Brain pericyte (primary cell): ENCODE measurements around the gene PTPRN2.
"Not testable (repeated sequence)": the region's sequence is repeated elsewhere in the genome, so short reads cannot be mapped to it uniquely, and the experiment has no call there.

Experiments
- DNase-seq: peaks from one replicate; pipeline ENCODE4 v3.0.0-alpha.2; 2012; ENCODE audit warnings: low read depth, low spot score

The PTPRN2 gene

DNA sequence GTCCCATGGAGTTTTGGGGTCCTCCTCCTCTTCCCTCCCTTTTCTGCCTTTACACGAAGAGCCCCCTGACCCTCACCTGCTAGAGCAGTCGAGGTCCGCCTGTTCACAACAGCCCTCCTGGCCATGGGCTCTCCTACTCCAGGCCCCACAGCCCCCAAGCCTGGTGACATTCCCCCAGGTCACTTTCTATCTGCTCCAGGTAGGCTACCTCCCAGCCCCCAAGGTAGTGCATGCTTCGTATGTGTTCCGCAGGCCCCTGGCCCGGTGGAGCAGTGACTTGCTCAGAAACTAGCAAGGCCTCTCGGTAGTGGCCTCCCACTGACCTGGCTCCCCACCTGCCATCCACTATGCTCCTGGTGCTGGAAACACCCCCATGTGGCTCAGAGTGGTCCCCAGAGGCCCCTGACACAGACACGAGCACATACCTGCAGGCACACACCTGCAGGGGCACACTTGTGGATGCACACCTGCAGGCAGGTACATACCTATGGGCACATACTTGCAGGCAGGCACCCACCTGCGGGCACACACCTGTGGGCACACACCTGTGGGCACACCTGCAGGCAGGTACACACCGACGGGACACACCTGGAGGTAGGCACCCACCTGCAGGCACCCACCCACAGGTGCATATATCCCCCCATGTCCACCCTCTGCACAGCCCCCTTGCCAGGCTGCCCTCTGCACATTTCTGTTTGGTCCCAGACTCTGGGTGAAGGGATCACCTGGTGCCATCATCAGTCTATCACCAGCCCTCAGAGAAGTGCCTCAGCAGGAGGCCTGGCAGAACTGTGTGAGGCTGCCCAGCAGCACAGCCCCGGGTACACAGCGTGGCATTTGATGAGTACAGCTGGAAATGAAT lies 322.5 kb downstream of the PTPRN2 start:
- DNase-seq = no peak

DNA sequence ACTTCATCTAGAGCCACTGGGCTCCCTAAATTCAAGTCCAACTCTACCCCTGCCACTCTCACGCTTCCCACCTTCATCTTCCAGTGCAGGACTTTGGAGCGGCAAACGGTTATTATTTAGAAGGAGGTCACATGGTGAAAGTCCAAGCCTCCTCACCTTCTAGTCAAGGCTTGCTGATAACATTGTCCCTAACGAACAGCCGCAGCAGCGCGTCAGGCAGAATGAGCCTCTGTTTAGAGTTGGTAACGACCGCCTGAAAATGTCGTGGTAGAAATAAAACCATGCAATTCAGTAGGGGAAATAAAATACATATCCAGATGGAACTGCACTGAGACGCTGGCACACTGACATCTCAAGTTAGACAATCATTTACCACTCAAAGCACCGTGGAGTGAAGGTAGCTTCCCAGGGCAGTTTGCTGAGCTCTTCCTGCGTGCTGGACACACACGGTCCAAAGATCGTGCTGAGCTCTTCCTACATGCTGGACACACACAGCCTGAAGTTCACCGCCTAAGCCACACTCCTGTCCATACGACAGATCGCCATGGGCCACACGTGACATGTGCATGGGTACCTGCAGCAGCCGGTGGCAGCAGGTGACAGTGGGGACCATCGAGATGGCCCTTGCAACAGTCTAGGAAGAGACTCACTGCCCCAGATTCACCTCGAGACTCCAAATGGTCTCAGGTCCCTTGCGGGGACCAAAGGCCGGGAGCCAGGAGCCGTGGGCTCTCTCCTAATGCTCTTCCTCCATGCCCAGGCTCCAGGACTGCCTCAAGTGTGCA lies 323.5 kb downstream of the PTPRN2 start:
- DNase-seq = no peak

DNA sequence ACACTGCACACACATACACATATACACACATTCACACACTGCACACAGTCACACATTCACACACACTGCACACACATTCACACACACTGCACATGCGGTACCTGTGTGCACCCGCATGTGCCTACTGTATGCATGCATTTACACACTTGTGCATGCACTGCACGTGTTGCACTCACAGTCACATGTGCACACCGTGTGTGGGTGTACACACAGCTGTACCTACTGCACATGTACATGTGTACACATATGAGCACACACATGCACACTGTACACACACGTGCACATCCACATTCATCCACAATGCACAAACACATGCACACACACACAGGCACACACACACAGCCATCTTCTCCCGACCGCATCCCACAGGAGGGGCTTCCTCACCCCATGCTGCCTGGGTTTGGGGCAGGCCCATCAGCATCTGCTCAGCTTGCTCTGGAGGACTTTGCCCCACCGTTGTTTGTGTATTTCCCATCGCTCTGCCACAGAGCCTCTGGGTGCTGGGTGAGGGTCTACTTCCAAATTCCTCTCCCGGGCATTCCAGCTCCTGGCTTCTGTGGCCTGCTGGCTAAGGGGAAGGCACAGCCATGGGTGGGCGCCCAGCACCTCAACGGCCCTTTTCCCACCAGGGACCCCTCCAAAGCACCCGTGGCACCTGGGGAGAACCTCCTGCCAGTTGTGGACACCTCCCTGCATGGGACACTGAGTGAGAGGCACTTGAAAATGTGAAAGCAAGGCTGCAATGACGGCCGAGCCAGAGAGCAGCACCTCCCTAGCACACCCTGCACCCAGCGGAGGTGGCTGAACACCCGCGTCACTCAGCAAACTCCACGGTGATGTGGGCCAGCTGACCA lies 324.3 kb downstream of the PTPRN2 start:
- no peak for DNase-seq

DNA sequence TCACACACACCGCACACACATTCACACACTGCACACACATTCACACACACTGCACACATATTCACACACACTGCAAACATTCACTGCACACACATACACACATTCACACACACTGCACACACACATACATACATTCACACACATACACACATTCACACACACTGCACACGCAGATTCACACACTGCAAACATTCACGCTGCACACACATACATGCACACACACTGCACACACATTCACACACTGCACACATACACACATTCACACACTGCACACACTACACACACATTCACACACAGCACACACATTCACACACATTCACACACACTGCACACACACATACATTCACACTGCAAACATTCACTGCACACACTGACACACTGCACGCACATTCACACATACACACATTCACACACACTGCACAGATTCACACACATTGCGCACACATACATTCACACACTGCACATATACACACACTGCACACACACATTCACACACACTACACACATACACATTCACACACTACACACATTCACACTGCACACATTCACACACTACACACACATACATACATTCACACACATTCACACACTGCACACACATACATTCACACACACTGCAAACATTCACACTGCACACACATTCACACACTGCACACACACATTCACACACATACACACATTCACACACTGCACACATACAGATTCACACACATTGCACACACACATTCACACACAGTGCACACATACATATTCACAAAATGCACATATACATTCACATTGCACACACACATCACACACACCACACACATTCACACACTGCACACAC lies 325.1 kb downstream of the PTPRN2 start:
- DNase-seq = no peak

DNA sequence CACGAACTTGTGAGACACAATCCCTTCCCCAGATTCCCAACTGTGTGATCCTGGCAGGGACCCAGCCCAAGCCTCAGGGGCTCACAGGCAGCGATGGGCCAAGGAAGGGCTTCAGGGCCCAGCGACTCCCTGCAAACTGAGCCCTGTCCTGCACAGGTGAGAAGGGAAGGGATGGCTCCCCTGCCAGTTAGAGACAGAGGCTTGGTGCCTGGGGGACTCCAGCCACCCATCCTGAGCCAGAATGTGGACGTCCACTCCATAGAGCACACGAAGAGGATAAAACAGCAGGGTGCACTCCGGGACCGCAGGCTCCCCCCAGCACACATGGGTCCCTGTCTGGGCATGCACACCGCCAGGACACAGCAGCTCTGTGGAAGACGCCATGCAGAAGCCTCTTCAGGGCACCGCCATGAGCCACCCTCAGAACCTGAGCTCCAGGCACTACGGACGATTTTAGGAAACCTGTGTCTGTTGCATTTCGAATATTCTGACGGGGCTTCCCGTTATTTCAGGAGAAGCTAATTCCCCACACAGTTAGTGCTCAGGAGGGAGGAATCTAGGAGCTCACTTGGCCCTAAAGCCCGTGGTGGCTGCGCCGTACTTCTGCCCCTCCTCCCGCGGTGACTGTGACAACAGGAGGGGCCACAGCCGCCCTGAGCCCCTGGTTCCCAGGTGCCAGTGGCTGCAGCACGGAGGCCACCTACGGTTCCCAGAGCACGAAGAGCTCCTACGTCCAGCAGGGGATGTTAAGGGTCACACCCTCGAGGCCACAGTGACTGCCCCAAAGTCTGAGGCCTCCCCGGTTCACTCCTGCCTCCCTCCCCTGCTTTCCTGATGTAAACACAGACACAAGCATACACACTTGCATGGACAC lies 326.0 kb downstream of the PTPRN2 start:
- DNase-seq = no peak

DNA sequence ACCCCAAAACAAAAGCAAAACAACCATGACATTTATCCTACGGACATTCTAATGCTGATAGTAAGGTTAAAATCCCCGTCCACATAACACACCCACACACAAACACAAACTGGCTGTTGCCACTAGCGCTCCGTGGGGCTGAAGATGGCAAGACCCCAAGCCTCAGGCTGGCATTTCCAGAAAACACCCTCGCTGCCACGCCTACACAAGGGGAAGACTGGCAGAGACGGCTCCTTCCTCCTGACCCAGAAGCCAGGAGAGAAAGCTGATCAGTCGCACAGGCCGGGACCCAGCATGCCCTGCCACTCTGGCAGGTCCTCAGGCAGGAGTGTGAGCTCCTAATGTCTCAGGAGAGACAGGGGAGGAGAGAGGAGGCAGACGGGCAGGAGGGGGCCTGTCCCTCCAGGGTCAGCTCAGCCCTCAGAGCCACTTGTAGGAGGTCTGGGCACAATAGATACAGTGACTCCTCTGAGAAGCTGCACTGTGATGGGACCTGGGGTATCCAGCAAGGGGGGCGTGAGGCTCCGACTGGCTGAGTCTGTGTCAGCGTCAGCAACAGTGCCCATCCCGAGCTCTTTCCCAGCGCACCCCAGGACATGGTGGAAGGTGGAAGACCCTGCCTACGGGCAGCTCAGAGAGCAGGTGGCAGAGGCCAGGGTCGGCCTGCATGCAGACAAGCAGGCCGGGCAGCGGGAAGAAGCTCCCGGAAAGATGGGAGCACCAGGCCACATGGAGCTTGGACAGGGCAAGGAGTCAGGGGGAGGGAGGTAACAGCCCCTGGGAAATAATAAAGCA lies 326.9 kb downstream of the PTPRN2 start:
- DNase-seq = no peak

DNA sequence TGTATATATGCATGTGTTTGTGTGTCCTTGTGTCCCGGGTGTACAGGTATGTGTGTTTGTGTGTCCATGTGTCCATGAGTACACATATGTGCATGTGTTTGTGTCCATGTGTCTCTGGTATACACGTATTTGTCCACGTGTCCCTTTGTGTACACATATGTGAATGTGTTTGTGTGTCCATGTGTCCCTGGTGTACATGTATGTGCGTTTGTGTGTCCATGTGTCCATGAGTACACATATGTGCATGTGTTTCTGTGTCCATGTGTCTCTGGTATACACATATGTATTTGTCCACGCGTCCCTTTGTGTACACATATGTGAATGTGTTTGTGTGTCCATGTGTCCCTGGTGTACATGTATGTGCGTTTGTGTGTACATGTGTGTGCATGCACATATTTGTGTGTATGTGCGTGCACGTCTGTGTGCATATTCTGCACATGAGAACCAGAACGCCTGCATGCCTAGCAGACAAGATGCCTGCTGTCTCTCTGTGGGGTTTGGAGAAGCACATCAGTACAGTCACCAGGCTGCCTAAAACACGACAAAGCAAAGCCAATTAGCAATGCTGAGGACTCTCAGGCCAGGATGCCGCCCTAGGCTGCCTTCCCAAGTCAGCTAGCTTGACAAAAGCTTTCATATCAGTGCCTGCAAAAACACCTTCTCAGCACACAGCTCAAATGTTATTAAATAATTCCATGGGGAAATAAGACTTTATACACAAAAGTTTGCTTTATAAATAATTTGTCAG lies 327.8 kb downstream of the PTPRN2 start:
- no peak for DNase-seq

DNA sequence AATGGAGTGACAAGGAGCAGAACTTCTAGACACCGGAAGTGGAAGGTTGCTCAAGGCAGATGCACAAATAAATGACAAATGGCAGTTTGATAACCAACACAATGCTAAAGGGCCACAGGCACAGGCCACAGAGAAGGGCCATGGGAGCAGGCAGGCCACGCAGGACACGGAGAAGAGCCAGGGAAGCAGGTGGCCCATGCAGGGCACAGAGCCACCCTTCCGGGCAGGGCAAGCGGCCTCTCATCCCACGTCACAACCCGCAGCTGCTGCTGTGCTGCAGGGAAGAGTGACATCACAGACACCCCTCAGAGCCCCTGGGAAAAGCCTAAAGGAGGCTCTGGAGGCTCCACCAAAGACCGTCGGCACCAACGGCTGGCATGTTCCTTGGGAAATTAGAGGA lies 328.5 kb downstream of the PTPRN2 start:
- DNase-seq = no peak

DNA sequence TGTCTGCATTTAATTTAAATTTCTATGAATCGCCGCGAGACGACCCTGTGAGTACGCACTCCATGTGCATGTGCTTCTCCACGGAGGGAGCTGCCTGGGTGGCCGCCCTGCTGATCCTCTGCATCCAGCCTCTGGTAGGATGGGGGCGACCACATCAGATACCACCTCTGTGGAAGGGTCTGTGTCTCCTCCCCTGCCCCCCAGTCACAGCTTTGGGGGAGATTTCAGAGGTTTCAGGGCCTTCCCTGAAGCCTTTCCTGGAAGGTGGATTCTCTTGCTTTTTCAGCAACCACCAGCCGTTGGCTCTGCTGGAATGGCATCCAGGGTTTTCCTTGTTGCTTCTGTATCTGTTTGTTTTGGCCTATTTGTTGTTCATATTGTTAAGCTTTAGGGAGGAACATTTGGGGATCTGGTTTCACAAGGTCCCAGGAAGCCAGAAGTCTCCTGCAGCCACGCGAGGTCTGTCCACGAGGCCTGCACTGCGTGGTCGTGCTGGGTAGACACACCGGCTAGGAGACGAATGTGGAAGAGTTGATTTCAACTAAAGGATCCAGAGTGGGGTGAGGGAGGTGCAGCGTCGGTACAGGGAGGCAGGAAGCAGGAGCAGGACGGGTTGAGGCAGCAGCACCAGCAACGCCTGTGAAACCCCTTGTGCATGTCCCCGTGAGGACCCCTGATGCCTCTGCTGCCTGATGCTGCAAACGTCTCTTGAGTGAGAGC lies 329.1 kb downstream of the PTPRN2 start:
- DNase-seq = no peak

DNA sequence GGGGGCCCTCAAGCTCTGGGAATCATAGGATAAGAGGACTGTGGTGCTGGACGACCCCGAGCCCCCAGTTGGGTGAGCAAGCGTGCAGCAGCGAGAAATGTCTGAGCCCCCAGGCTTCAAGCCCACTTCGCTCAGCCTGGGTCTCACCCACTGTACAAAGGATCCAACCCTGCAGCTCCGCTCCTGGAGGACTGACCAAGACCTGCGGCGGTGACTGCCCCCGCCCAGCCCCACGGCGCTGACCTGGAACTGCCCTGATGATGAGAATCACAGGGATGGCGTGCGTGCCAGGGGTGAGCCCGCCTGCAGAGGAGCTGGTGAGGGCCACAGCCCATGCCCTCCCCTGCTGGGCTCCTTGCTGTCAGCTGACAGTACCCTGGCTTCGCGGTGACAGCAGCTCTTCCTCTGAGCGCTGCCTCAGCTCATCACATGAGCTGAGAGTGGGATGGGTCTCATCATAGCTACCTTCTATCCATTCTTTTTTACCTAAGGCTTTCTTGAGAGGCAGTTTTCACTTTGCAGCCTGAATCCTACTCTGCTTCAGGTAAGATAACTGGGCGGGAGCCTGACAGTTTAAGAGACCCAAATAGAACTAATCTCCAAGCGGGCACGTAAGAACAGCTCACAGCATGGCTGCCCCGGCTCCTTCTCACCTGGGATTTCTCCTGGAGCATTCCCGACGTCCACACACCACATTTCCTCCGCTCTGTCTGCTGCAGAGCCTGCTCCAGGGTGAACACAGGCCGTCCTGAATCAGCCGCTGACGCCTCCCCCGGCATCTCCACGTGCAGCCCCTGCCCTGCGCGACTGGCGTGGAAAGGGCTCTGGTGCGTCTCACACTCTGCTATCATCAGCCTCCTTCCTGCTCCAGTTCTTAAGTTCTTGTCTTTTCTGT lies 329.9 kb downstream of the PTPRN2 start:
- no peak for DNase-seq

DNA sequence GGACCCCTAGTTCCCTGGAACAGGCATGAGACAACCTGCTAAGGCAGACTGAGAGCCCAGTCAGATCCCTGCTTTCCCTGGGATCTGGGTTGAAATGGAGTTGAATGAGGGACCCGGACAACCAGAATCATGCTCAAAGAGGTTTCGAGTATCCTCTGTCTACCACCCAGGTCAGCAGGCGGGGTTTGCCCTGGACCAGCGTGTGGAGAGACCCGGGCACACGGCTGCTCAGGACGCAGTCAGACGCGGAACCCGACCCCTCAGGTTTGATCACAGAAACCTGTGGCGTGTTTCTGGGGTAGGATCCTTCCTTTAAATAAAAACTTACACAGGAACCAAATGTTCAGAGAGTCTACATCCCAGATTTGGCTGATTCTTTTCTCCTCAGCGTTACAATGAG lies 330.6 kb downstream of the PTPRN2 start:
- DNase-seq = no peak

DNA sequence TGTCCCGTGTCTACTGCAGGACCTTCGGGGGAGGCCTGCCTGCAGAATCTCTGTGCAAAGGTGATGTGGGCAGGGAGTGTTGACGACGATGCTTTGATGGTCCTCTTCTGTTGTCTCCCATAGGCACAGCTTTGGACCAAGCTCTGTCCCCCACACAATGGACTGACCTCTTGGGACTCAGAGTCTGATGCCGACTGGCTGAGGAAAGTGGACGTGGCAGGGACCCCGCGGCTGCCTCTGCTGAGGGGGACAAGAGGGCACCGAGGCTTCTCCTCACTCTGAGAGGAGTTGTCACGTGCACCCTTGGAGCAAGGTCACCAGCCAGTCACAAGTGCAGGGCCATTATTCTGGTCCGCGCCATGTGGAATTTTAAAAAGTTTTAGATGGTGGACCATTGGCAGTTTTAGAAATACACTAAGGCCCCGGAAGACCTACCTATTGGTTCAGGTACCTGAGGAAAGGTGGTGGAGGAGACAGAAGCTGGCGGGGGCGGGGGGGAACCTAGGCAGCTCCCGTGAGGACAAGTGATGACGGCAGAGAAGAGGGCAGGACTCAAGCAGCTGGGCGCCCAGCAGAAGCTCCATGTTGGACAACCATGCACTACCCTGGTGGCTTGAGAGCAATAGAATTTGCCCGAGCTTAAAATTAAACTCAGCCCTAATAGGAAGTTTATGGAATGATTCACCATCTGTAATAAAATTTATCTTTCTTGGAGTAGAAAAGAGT lies 331.4 kb downstream of the PTPRN2 start:
- DNase-seq = no peak

DNA sequence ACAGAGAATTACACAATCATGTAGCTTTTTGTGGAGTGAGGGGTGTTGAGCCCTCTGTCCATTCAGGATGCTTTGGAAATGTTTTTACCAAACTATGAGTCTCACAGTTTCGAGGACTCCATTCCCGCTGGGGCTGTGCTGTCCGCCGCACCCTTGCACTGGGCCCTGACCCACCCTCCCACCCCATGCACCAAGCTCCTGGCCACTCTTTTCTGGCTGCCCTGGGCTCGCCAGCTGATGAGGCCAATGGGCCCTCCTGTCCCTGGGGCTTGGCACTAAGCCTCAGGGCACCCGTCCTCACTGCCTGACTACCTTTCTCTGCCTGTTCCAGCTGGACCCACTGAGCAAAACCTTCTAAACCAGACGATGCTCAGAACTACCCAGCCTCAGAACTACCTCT lies 332.1 kb downstream of the PTPRN2 start:
- no peak for DNase-seq

DNA sequence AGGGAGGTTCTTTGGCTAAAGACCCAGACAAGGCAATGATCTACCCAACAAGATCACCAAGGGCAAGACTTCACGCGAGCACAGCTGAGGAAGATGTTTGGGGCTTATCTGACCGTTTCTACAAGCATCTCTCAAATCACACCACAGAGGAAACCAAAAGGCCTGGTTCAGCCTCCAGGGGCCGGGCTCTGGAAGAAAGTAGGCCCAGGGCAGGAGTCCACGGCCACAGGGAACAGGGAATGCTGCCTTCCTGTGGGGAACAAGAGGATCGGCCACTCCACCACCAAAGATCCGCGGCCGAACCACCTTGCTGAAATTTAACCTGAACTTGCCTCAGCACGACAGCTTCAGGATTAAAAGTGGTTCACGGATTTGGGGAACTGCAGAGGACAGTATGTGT lies 332.5 kb downstream of the PTPRN2 start:
- no peak for DNase-seq

DNA sequence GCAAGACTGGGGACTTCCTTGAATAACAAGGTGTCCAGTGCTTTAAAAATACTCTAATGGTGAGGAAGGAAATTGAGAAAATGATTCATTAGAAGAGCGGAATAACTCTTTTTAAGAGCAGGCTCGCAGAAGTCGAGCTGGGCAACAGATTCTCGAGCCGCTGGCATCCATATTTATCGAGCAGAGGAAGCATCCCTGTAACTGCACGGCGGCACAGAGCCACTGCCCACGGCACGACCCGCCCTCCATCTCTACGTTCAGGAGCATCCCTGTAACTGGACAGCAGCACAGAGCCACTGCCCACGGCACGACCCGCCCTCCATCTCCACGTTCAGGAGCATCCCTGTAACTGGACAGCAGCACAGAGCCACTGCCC lies 334.0 kb downstream of the PTPRN2 start:
- not testable (repeated sequence) for DNase-seq
